Osteoblast (primary cell): ENCODE data around the gene NSF. TPM values are rescaled to one million over a fixed set of nuclear protein-coding genes. Genes with fewer than 3 reads are reported as not detected.
"Not testable (repeated sequence)": the region's sequence is repeated elsewhere in the genome, so short reads cannot be mapped to it uniquely, and the experiment has no call there.

Source experiments
- DNase-seq: peaks from one replicate; pipeline ENCODE4 v3.0.0; 2011; ENCODE audit warnings: low spot score, mixed read lengths; ENCODE audit not compliant: insufficient read length; ENCODE audit errors: missing footprints
- H2AFZ ChIP-seq: 2 replicates; pipeline ENCODE4 v1.6.0; 2011; ENCODE audit warnings: mild to moderate bottlenecking, low read length
- H3K27ac ChIP-seq: 2 replicates; pipeline ENCODE4 v1.5.1; 2011; ENCODE audit warnings: mild to moderate bottlenecking, low read depth, low read length, moderate library complexity
- H3K27me3 ChIP-seq: 2 replicates; pipeline ENCODE4 v1.6.0; 2012; ENCODE audit warnings: mild to moderate bottlenecking, control low read depth, inconsistent platforms, low read length, moderate library complexity; ENCODE audit not compliant: insufficient read depth
- H3K36me3 ChIP-seq: 2 replicates; pipeline ENCODE4 v1.5.1; 2011; ENCODE audit warnings: mild to moderate bottlenecking, low read length, control low read depth, moderate library complexity; ENCODE audit not compliant: insufficient read depth
- H3K4me1 ChIP-seq: 2 replicates; pipeline ENCODE4 v1.5.1; 2011; ENCODE audit warnings: mild to moderate bottlenecking, low read length, control low read depth, moderate library complexity; ENCODE audit not compliant: insufficient read depth
- H3K4me2 ChIP-seq: 2 replicates; pipeline ENCODE4 v1.6.0; 2011; ENCODE audit warnings: mild to moderate bottlenecking, low read length; ENCODE audit not compliant: insufficient read depth
- H3K4me3 ChIP-seq: fragments of 200-600 bp; sonication (generic); 3 replicates; pipeline ENCODE4 v1.5.1; 2012; ENCODE audit warnings: mild to moderate bottlenecking, low read length, inconsistent platforms; ENCODE audit not compliant: insufficient read depth
- H3K79me2 ChIP-seq: 2 replicates; pipeline ENCODE4 v1.6.0; 2012; ENCODE audit warnings: mild to moderate bottlenecking, low read length, control low read depth, inconsistent platforms; ENCODE audit not compliant: insufficient read depth
- H3K9me3 ChIP-seq: 2 replicates; pipeline ENCODE4 v1.5.1; 2011; ENCODE audit warnings: low read depth, low read length, control low read depth
- H4K20me1 ChIP-seq: 2 replicates; pipeline ENCODE4 v1.6.0; 2012; ENCODE audit warnings: mild to moderate bottlenecking, low read length, control low read depth; ENCODE audit not compliant: insufficient read depth
- CTCF ChIP-seq: IDR thresholded peaks from 2 replicates; pipeline ENCODE4 v1.5.1; 2011; ENCODE audit warnings: mild to moderate bottlenecking, low read depth, low read length, moderate library complexity; ENCODE audit errors: extremely low read depth
- total RNA-seq: library from RNA; depleted of rRNA; stranded (reverse); fragments of >200 nt; gene quantifications from 2 replicates; pipeline ENCODE4 v1.2.3, GENCODE V29; 2012

The NSF gene
- total RNA-seq, 1 donor = 72.7 TPM

GRCh38 chr17:46790216-46790615, 199.7 kb downstream of the NSF start:
- no peak overlapping the region for H3K4me3 ChIP-seq
- H3K4me2 ChIP-seq = peak overlapping the region; percentile 67
- no peaks in the 10 kb centered on the region for H3K36me3 ChIP-seq
- no peak for TF ChIP-seq CTCF
- peaks cover 29% of the 10 kb centered on the region for H3K27me3 ChIP-seq
- H3K4me1 ChIP-seq = no peaks in the 10 kb centered on the region
- no peaks in the 10 kb centered on the region for H3K79me2 ChIP-seq
- no peak overlapping the region for H3K27ac ChIP-seq
- peak overlapping the region; percentile 81 for H2AFZ ChIP-seq
- peak; percentile 59 for DNase-seq
- no peaks in the 10 kb centered on the region for H3K9me3 ChIP-seq
- no peaks in the 10 kb centered on the region for H4K20me1 ChIP-seq

DNA sequence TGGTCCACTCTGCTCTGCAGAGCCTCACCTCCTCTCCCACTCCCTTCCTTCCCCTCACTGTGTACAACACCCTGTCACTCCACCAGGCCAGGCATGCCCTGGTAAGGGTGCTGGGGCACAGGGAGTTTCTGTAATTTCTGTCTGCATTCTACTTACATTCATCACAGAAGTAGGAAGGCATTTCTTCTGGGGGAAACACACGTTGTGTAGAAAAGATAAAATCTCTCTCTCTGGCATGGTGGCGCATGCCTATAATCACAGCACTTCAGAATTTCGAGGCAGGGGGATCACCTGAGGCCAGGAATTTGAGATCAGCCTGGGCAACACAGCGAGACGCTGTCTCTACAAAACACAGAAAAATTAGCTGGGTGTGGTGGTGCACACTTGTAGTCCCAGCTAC, 201.1 kb downstream of the NSF start:
- no peaks in the 10 kb centered on the region for H3K79me2 ChIP-seq
- no peaks in the 10 kb centered on the region for H3K9me3 ChIP-seq
- H3K4me3 ChIP-seq = no peak overlapping the region
- TF ChIP-seq CTCF = no peak
- H3K36me3 ChIP-seq = no peaks in the 10 kb centered on the region
- no peak for DNase-seq
- no peak overlapping the region for H3K27ac ChIP-seq
- H3K4me2 ChIP-seq = no peak overlapping the region
- no peak overlapping the region for H2AFZ ChIP-seq
- peaks cover 42% of the 10 kb centered on the region for H3K27me3 ChIP-seq
- H3K4me1 ChIP-seq = no peaks in the 10 kb centered on the region
- no peaks in the 10 kb centered on the region for H4K20me1 ChIP-seq

DNA sequence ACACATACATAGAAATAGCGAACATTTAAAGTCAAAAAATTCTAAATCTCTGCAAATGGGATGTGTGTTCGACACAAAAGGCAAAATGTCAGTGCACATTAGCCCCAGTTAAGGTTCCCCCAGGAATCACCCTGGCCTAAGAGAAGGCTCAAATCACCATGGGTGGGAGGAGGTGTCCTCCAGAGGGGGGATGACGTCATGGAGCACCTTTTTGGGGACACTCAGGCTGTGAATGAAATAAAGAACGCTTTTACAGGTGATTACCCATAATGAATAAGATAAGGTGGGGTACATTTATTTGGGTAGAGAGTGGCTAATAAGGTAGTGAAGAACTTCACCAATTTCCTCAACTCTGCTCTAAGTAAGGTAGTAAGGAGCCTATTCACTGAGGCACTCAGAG, 201.6 kb downstream of the NSF start:
- Histone ChIP-seq H3K4me3 (no peak overlapping the region), H3K27ac (no peak overlapping the region), H3K4me1 (no peaks in the 10 kb centered on the region), H4K20me1 (no peaks in the 10 kb centered on the region), H3K9me3 (no peaks in the 10 kb centered on the region), H3K36me3 (no peaks in the 10 kb centered on the region), H3K27me3 (peaks cover 47% of the 10 kb centered on the region), H2AFZ (no peak overlapping the region), H3K79me2 (no peaks in the 10 kb centered on the region), H3K4me2 (no peak overlapping the region)
- TF ChIP-seq CTCF = no peak
- DNase-seq = peak; percentile 60

DNA sequence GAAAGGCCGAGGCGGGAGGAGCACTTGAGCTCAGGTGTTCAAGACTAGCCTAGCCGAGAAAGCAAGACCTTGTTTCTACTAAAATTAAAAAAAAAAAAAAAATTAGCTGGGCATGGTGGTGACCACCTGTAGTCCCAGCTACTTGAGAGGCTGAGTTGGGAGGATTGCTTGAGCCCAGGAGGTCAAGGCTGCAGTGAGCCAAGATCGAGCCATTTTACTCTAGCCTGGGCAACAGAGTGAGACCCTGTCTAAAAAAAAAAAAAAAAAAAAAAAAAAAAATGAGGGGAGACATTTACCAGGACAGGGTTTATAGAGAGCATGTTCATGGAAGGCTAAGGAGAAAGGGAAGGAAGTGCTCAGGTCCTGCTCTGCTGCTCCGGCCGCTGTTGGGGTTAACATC, 202.6 kb downstream of the NSF start:
- H2AFZ ChIP-seq = not testable (repeated sequence)
- peaks cover 51% of the 10 kb centered on the region for H3K27me3 ChIP-seq

More for the DNA sequence above, 202.6 kb downstream of the NSF start:
- not testable (repeated sequence) for H4K20me1 ChIP-seq, DNase-seq, H3K4me2 ChIP-seq, H3K4me1 ChIP-seq, H3K79me2 ChIP-seq, H3K9me3 ChIP-seq, H3K36me3 ChIP-seq, H3K27ac ChIP-seq, H3K4me3 ChIP-seq
